Measurements from ENCODE around the gene BSX.

DNA sequence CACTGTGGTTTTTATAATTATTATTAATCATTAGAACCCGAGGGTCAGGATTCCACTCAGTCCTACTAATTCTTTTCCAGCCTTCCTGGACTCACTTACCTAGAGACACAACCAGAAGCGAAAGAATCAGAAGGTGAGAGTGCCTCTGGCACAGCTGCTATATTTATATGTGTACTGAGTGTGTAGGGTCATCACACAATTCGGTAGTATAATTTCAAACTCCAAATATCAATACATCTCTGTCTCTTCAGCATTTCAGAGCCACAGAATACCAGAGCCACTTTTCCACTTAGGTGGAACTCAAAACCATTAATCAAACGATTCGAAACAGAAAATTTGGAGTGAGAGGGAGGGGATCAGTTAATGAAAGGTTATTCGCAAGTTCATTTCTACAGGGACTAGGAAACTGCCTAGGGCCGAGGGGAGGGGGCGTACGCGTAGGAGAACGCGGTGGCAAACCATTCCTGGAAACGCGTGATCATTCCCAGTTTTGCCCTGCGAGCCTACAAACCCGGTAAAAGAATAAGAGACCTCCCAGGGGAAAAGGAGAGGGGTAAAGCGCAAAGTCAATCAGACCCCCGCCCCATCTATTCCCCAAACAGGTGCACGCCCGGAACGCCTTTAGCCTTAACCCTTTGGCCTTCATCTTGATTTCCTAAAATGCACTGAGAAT lies 5.4 kb downstream of the BSX start:
- TF ChIP-seq, protein P1, sequence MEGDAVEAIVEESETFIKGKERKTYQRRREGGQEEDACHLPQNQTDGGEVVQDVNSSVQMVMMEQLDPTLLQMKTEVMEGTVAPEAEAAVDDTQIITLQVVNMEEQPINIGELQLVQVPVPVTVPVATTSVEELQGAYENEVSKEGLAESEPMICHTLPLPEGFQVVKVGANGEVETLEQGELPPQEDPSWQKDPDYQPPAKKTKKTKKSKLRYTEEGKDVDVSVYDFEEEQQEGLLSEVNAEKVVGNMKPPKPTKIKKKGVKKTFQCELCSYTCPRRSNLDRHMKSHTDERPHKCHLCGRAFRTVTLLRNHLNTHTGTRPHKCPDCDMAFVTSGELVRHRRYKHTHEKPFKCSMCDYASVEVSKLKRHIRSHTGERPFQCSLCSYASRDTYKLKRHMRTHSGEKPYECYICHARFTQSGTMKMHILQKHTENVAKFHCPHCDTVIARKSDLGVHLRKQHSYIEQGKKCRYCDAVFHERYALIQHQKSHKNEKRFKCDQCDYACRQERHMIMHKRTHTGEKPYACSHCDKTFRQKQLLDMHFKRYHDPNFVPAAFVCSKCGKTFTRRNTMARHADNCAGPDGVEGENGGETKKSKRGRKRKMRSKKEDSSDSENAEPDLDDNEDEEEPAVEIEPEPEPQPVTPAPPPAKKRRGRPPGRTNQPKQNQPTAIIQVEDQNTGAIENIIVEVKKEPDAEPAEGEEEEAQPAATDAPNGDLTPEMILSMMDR (IDR thresholded peaks at IDR 0.05; ENCODE audit: low read depth, low read length, poor library complexity, severe bottlenecking), result no peak
- TF ChIP-seq EZH2phosphoT487 (IDR thresholded peaks at IDR 0.05; ENCODE audit: borderline replicate concordance, low read length), result no peak

All from DOHH2 (cell line).